HEK293 (cell line): ENCODE measurements around the gene SCAMP5.

Experiments
- CTCF ChIA-PET: fragments of 350-600 bp; formaldehyde crosslinking; extraction: SDS; loops from one replicate; lab custom pipeline; 2021; ENCODE audit warnings: antibody characterized with exemption; lab: Yijun Ruan, JAX
- POLR2A ChIA-PET: fragments of 300-600 bp; formaldehyde crosslinking; extraction: SDS; loops from one replicate; lab custom pipeline; 2020; ENCODE audit warnings: antibody characterized with exemption, inconsistent platforms; lab: Yijun Ruan, JAX
- H3K27ac ChIP-seq: fragments of 200-500 bp; sonication (Bioruptor generic); 2 replicates; pipeline ENCODE4 v1.5.1; 2014; ENCODE audit warnings: low read depth, low read length, control low read depth, inconsistent platforms; ENCODE audit errors: extremely low read depth
- H3K36me3 ChIP-seq, 2 experiments: fragments of 200-500 bp in 1 of 2; sonication (Bioruptor generic) in 1 of 2; 1 replicate in 1 of 2; 2 replicates in 1 of 2; pipeline ENCODE4 v1.5.1; 2014 to 2017; ENCODE audit warnings: inconsistent platforms in 2 of 2, low read length in 2 of 2; ENCODE audit not compliant: control insufficient read depth in 2 of 2, insufficient read depth in 1 of 2
- H3K4me1 ChIP-seq: fragments of 200-500 bp; sonication (Bioruptor generic); 2 replicates; pipeline ENCODE4 v1.5.1; 2014; ENCODE audit warnings: mild to moderate bottlenecking, low read length, inconsistent platforms; ENCODE audit not compliant: control insufficient read depth, insufficient read depth
- H3K4me3 ChIP-seq: 2 replicates; pipeline ENCODE4 v1.5.1; 2011; ENCODE audit warnings: low read depth, mild to moderate bottlenecking, control low read depth, low read length, moderate library complexity
- H3K9me3 ChIP-seq: fragments of 200-500 bp; sonication (Bioruptor generic); 2 replicates; pipeline ENCODE4 v1.5.1; 2014; ENCODE audit warnings: low read depth, low read length, inconsistent platforms; ENCODE audit not compliant: control insufficient read depth, insufficient read depth
- EGR2 ChIP-seq: fragments of 450-650 bp; formaldehyde crosslinking; IDR thresholded peaks from 2 replicates; pipeline ENCODE4 v1.5.1; 2016; ENCODE audit warnings: low read depth, missing biosample characterization, missing genetic modification characterization
- FEZF1 ChIP-seq: fragments of 450-650 bp; formaldehyde crosslinking; IDR thresholded peaks from 2 replicates; pipeline ENCODE4 v1.5.1; 2016; ENCODE audit warnings: missing biosample characterization, missing genetic modification characterization
- KLF16 ChIP-seq: fragments of 450-650 bp; formaldehyde crosslinking; IDR thresholded peaks from 2 replicates; pipeline ENCODE4 v1.5.1; 2017; ENCODE audit warnings: missing biosample characterization, missing genetic modification characterization
- OVOL3 ChIP-seq: fragments of 450-650 bp; formaldehyde crosslinking; IDR thresholded peaks from 2 replicates; pipeline ENCODE4 v1.5.1; 2016; ENCODE audit warnings: missing biosample characterization, missing genetic modification characterization
- PRDM1 ChIP-seq: fragments of 450-650 bp; formaldehyde crosslinking; IDR thresholded peaks from 2 replicates; pipeline ENCODE4; 2016; ENCODE audit warnings: missing biosample characterization, missing genetic modification characterization
- ZFHX2 ChIP-seq: fragments of 450-650 bp; formaldehyde crosslinking; conservative IDR thresholded peaks from 2 replicates; pipeline ENCODE4 v1.5.1; 2016; ENCODE audit warnings: missing biosample characterization, missing genetic modification characterization
- ZFP69B ChIP-seq: fragments of 450-650 bp; formaldehyde crosslinking; IDR thresholded peaks from 2 replicates; pipeline ENCODE4 v1.5.1; 2016; ENCODE audit warnings: missing biosample characterization, missing genetic modification characterization
- ZNF138 ChIP-seq: fragments of 450-650 bp; formaldehyde crosslinking; IDR thresholded peaks from 2 replicates; pipeline ENCODE4 v1.5.1; 2016; ENCODE audit warnings: missing biosample characterization, missing genetic modification characterization, borderline replicate concordance
- ZNF266 ChIP-seq: fragments of 450-650 bp; formaldehyde crosslinking; IDR thresholded peaks from 2 replicates; pipeline ENCODE4 v1.5.1; 2016; ENCODE audit warnings: missing biosample characterization, missing genetic modification characterization, low read depth
- ZNF302 ChIP-seq: fragments of 450-650 bp; formaldehyde crosslinking; IDR thresholded peaks from 2 replicates; pipeline ENCODE4 v1.5.1; 2016; ENCODE audit warnings: missing biosample characterization, missing genetic modification characterization, low read depth
- ZNF350 ChIP-seq: fragments of 450-650 bp; formaldehyde crosslinking; IDR thresholded peaks from 2 replicates; pipeline ENCODE4 v1.5.0; 2017; ENCODE audit warnings: missing biosample characterization, mild to moderate bottlenecking, missing genetic modification characterization
- ZNF391 ChIP-seq: fragments of 450-650 bp; formaldehyde crosslinking; IDR thresholded peaks from 2 replicates; pipeline ENCODE4 v1.5.1; 2016; ENCODE audit warnings: low read depth, missing biosample characterization, missing genetic modification characterization, borderline replicate concordance
- ZNF48 ChIP-seq: fragments of 450-650 bp; formaldehyde crosslinking; IDR thresholded peaks from 2 replicates; pipeline ENCODE4 v1.5.1; 2016; ENCODE audit warnings: missing biosample characterization, missing genetic modification characterization
- ZNF514 ChIP-seq: fragments of 450-650 bp; formaldehyde crosslinking; IDR thresholded peaks from 2 replicates; pipeline ENCODE4 v1.5.1; 2016; ENCODE audit warnings: missing biosample characterization, missing genetic modification characterization
- ZNF548 ChIP-seq: fragments of 450-650 bp; formaldehyde crosslinking; IDR thresholded peaks from 2 replicates; pipeline ENCODE4 v1.5.1; 2016; ENCODE audit warnings: missing biosample characterization, missing genetic modification characterization
- ZNF658 ChIP-seq: fragments of 450-650 bp; formaldehyde crosslinking; IDR thresholded peaks from 2 replicates; pipeline ENCODE4; 2016; ENCODE audit warnings: missing biosample characterization, missing genetic modification characterization
- ZNF677 ChIP-seq: fragments of 450-650 bp; IDR thresholded peaks from 2 replicates; pipeline ENCODE4 v1.5.0; 2018; ENCODE audit warnings: missing biosample characterization, mild to moderate bottlenecking, missing genetic modification characterization, moderate library complexity
- ZSCAN30 ChIP-seq: fragments of 450-650 bp; IDR thresholded peaks from 2 replicates; pipeline ENCODE4 v1.5.1; 2018; ENCODE audit warnings: missing biosample characterization, mild to moderate bottlenecking, missing genetic modification characterization, moderate library complexity
- TF ChIP-seq, protein P1 (sequence below): fragments of 450-650 bp; formaldehyde crosslinking; IDR thresholded peaks from 2 replicates; pipeline ENCODE4 v1.5.1; 2016; ENCODE audit warnings: missing biosample characterization, missing genetic modification characterization
- TF ChIP-seq, protein P2 (sequence below): fragments of 450-650 bp; formaldehyde crosslinking; IDR thresholded peaks from 2 replicates; pipeline ENCODE4 v1.5.1; 2017; ENCODE audit warnings: missing biosample characterization, missing genetic modification characterization

The SCAMP5 gene

DNA sequence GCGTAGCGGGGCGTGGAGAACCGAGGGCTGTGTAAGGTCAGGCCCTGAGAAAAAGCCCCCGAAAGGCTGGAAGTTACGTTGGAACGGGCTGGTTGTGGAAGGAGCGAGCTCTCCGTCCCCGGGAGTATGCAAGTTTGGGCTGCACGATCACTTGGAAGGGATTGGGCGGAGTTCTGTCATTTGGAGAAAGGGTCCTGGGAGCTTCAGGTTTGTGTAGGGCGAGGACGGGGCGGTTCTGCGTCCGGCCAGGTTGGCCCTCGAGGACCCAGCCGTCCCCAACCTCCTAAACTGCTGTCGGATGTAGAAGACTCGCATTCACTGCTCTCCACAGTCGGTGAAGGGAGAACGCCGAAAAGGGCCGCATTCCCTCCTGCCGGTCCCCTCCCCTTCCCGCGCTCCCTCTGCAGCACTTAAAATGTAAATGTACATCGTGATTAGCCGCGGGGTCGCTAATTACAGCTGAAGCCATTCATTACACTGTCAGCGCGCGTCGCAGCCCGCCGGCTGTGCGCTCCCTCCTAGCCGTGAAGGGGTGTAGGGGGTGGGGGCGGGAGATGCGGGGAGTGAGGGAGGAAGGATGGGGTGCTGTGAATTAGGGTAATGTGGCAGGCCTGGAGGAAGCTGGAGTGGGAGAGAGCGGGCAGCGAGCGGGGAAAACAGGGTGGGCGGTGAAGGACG is 36.3 kb upstream of the SCAMP5 start:
- H3K36me3 ChIP-seq: no peaks in the 10 kb centered on the region
- CTCF ChIA-PET: interaction anchor here (0.6 to 3.6 kb wide), 4 partner anchors 8 to 667 kb away, joined by 3 to 16 read pairs (median 6); no protein-coding TSS in a partner anchor
- peaks cover 4% of the 10 kb centered on the region; the same call in 1 of the 2 replicates for H3K4me1 ChIP-seq
- POLR2A ChIA-PET: interaction anchor here (0.6 to 0.7 kb wide), 3 partner anchors 117 to 591 kb away, joined by 3 to 6 read pairs (median 3); no protein-coding TSS in a partner anchor
- no peak overlapping the region for H3K4me3 ChIP-seq
- TF ChIP-seq ZNF548 (tag by site-specific recombination) (no peak), OVOL3 (no peak), ZNF48 (tag by site-specific recombination) (no peak), ZNF514 (tag by site-specific recombination) (no peak), ZFHX2 (peak; percentile 78), EGR2 (tag by site-specific recombination) (peak; percentile 74), ZNF658 (tag by site-specific recombination) (no peak)
- TF ChIP-seq, protein P1, sequence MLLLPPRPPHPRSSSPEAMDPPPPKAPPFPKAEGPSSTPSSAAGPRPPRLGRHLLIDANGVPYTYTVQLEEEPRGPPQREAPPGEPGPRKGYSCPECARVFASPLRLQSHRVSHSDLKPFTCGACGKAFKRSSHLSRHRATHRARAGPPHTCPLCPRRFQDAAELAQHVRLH (tag by site-specific recombination): 0 out of 2 replicates have a peak, but pooled peaks have one; percentile 31
- TF ChIP-seq, all 188 proteins: peak for 3
- Histone ChIP-seq H3K9me3 (no peaks in the 10 kb centered on the region), H3K27ac (no peak overlapping the region)

DNA sequence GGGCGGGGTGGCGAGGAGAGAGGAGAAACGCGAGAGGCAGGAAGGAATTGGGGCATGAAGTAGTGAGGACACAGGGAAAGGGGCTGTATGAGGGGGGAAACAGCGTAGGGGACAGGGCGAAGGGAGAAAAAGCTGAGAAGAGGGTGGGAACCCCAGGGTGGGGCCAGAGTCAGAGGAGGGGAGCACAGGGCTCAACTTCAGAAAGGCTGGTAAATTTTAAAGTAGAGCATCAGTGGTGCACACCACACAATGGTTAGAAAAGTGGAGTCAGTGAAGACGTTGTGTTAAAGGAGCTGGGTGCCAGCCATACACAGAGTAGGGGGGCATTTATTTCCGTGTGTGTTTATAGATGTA is 35.8 kb upstream of the SCAMP5 start:
- ChIA-PET CTCF (interaction anchor here (0.6 to 3.6 kb wide), 5 partner anchors 9 to 666 kb away, joined by 3 to 16 read pairs (median 3); no protein-coding TSS in a partner anchor), POLR2A (interaction anchor here (0.7 kb wide), 1 partner anchor 590 kb away, joined by 3 read pairs; no protein-coding TSS in a partner anchor)
- Histone ChIP-seq H3K4me3 (no peak overlapping the region), H3K27ac (no peak overlapping the region), H3K4me1 (peaks cover 4% of the 10 kb centered on the region; the same call in 1 of the 2 replicates), H3K9me3 (no peaks in the 10 kb centered on the region)
- no peak for TF ChIP-seq KLF16 (tag by site-specific recombination)
- no peak for TF ChIP-seq ZSCAN30 (tag by site-specific recombination)
- no peak for TF ChIP-seq ZNF302 (tag by site-specific recombination)
- no peak for TF ChIP-seq FEZF1 (tag by site-specific recombination)
- no peak for TF ChIP-seq ZNF677 (tag by site-specific recombination)
- TF ChIP-seq ZNF350 (tag by site-specific recombination): no peak
- TF ChIP-seq, protein P2, sequence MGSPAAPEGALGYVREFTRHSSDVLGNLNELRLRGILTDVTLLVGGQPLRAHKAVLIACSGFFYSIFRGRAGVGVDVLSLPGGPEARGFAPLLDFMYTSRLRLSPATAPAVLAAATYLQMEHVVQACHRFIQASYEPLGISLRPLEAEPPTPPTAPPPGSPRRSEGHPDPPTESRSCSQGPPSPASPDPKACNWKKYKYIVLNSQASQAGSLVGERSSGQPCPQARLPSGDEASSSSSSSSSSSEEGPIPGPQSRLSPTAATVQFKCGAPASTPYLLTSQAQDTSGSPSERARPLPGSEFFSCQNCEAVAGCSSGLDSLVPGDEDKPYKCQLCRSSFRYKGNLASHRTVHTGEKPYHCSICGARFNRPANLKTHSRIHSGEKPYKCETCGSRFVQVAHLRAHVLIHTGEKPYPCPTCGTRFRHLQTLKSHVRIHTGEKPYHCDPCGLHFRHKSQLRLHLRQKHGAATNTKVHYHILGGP (tag by site-specific recombination): no peak
- TF ChIP-seq ZNF266 (tag by site-specific recombination): no peak
- TF ChIP-seq ZFP69B (tag by site-specific recombination): no peak
- TF ChIP-seq ZNF138: no peak
- TF ChIP-seq, all 188 proteins: peak for 0
- no peaks in the 10 kb centered on the region for H3K36me3 ChIP-seq

DNA sequence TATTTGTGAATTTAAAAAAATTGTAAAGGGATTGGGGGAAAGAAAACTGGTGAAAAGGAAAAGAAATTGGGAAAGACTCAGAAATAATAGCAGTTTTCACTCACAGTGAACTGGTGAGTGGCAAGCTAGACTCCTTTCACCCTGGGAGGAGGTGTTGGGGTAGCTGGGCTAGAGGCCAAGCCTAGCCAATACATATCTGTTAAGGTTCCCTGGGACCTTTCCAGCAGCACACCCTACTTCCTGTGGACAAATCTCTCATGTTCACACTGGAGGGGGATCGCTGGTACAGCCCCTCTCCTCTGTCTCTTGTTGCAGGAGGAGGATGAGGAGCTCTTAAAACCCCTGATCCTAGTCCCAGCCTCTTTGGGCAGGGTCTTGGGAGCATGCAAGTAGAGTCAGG is 35.1 kb upstream of the SCAMP5 start:
- no peaks in the 10 kb centered on the region; the same call in 1 of the 2 replicates for H3K4me1 ChIP-seq
- no peaks in the 10 kb centered on the region for H3K36me3 ChIP-seq
- no peak overlapping the region for H3K27ac ChIP-seq
- H3K9me3 ChIP-seq: no peaks in the 10 kb centered on the region
- ChIA-PET CTCF (interaction anchor here (0.5 to 3.6 kb wide), 5 partner anchors 10 to 325 kb away, joined by 3 to 16 read pairs (median 4); no protein-coding TSS in a partner anchor), POLR2A (no interaction called here)
- TF ChIP-seq PRDM1 (tag by site-specific recombination) (0 out of 2 replicates have a peak, but pooled peaks have one; percentile 42), ZNF391 (no peak)
- no peak overlapping the region for H3K4me3 ChIP-seq
